Colonic mucosa (tissue), 4 donors: ENCODE measurements around the gene ZFP1. TPM values are rescaled to one million over a fixed set of nuclear protein-coding genes. Genes with fewer than 3 reads are reported as not detected.

Experiments used
- DNase-seq: peaks from one replicate; pipeline ENCODE4 v3.0.0-alpha.2; 2020
- H3K27ac ChIP-seq: fragments of 200-600 bp; one replicate; pipeline ENCODE4 v1.8.0; 2021
- H3K27me3 ChIP-seq: fragments of 200-600 bp; one replicate; pipeline ENCODE4 v1.8.0; 2021
- H3K36me3 ChIP-seq: fragments of 200-600 bp; one replicate; pipeline ENCODE4 v1.8.0; 2021
- H3K4me1 ChIP-seq: fragments of 200-600 bp; one replicate; pipeline ENCODE4 v1.8.0; 2021; ENCODE audit warnings: mild to moderate bottlenecking
- H3K4me3 ChIP-seq: fragments of 200-600 bp; one replicate; pipeline ENCODE4 v1.8.0; 2021
- H3K9ac ChIP-seq, 2 donors: one replicate each; pipeline ENCODE4 v1.7.0; 2013; ENCODE audit warnings: control low read depth in 2 of 2, low read depth in 2 of 2, low read length in 2 of 2
- H3K9me3 ChIP-seq: fragments of 200-600 bp; one replicate; pipeline ENCODE4 v1.8.0; 2021
- intact Hi-C: fragments of 100-400 bp; cut with DNase I; formaldehyde crosslinking; loops from one replicate; pipeline ENCODE4 v1.14.1; 2022
- total RNA-seq, 2 donors: library from RNA; stranded (reverse); fragmentation: NEBNext Ultra II Directional in 1 of 2; extraction: Animal tissue kit (Norgen Biotek cat#: 25700) in 1 of 2; gene quantifications; one replicate each; pipeline ENCODE4 v1.2.1, GENCODE V29; 2021
- TF ChIP-seq, protein P1 (sequence below): fragments of 200-600 bp; IDR thresholded peaks from one replicate; pipeline ENCODE4 v1.8.0; 2022; ENCODE audit warnings: antibody characterized with exemption, mild to moderate bottlenecking
- donor health status: healthy.
- donor health status: DM: no; HTN: no; CAD: no.
- donor health status: DM: no; HTN: no; CAD: no.

The ZFP1 gene
- total RNA-seq, 2 donors from 2014 or later = 4.3 to 9.9 TPM

DNA sequence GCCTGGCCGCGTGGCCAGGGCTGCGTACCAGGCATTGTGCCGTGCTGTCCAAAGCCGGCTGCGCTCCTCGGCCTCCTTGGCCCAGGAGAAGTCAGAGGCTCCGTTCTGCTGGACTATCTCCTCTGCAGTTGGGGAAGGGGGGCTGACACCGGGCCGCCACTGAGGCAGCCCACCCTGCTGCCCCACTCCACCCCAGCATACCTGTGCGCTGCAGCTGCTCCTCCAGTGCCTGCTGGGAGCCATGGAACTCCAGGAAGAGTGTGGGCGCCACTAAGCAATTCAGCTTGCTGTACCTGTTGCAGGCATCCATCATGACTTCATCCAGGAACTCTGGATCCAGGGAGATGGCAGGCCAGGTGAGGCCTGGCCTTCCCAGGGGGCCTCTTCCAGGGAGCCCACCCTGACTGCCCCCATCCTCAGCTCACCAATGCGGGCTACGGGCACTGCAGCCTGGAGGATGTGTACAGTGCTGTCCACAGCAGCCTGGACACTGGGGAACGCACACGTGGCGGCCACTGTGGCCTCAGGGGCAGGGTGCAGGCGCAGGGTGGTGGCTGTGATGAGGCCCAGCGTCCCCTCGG is 34.7 kb upstream of the ZFP1 start:
- DNase-seq = no peak
- TF ChIP-seq, protein P1, sequence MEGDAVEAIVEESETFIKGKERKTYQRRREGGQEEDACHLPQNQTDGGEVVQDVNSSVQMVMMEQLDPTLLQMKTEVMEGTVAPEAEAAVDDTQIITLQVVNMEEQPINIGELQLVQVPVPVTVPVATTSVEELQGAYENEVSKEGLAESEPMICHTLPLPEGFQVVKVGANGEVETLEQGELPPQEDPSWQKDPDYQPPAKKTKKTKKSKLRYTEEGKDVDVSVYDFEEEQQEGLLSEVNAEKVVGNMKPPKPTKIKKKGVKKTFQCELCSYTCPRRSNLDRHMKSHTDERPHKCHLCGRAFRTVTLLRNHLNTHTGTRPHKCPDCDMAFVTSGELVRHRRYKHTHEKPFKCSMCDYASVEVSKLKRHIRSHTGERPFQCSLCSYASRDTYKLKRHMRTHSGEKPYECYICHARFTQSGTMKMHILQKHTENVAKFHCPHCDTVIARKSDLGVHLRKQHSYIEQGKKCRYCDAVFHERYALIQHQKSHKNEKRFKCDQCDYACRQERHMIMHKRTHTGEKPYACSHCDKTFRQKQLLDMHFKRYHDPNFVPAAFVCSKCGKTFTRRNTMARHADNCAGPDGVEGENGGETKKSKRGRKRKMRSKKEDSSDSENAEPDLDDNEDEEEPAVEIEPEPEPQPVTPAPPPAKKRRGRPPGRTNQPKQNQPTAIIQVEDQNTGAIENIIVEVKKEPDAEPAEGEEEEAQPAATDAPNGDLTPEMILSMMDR = no peak
- Histone ChIP-seq H3K4me1 (peaks cover 22% of the 10 kb centered on the region), H3K9ac (no peak overlapping the region), H3K27me3 (no peaks in the 10 kb centered on the region), H3K27ac (no peak overlapping the region), H3K4me3 (no peak overlapping the region), H3K9me3 (no peaks in the 10 kb centered on the region), H3K36me3 (no peaks in the 10 kb centered on the region)
- intact Hi-C loops = no loop called here

DNA sequence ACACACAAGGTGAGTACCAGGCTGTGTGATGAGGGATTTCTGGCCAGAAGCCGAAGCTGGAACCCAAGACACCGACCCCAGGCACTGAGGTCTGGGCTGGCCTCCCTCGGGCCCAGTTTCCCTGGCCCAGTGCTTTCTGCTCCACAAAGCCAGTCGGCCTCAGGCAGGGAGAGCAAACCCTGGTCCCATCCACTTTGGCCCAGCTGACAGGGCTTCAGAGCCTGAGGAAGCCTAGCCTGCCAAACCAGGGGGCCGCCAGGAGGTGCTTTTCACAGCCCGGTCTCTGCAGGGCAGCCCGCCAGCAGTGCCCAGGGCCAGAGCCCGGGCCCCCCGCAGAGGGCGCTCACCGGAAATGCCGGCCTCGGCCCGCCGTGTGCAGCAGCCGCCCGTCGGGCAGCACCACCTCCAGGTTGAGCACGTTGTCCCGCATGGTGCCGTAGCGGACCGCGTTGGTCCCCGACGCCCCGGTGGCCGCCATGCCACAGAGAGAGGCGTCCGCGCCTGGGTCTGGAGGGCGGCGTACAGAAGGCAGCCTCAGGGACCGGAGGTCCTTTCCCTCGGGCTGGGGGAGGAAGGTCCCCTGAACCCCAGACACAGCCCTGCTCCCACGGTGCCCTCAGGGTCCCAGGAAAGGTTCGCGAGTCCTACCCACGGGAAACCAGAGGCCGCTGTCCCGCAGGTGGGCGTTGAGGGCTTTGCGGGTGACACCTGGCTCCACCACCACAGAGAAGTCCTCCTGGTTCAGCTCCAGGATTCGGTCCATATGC is 34.0 kb upstream of the ZFP1 start:
- intact Hi-C loops = no loop called here
- Histone ChIP-seq H3K9ac (no peak overlapping the region), H3K4me1 (peaks cover 18% of the 10 kb centered on the region), H3K36me3 (no peaks in the 10 kb centered on the region), H3K9me3 (no peaks in the 10 kb centered on the region), H3K4me3 (no peak overlapping the region), H3K27ac (no peak overlapping the region), H3K27me3 (no peaks in the 10 kb centered on the region)
- TF ChIP-seq, protein P1 = no peak
- no peak for DNase-seq

DNA sequence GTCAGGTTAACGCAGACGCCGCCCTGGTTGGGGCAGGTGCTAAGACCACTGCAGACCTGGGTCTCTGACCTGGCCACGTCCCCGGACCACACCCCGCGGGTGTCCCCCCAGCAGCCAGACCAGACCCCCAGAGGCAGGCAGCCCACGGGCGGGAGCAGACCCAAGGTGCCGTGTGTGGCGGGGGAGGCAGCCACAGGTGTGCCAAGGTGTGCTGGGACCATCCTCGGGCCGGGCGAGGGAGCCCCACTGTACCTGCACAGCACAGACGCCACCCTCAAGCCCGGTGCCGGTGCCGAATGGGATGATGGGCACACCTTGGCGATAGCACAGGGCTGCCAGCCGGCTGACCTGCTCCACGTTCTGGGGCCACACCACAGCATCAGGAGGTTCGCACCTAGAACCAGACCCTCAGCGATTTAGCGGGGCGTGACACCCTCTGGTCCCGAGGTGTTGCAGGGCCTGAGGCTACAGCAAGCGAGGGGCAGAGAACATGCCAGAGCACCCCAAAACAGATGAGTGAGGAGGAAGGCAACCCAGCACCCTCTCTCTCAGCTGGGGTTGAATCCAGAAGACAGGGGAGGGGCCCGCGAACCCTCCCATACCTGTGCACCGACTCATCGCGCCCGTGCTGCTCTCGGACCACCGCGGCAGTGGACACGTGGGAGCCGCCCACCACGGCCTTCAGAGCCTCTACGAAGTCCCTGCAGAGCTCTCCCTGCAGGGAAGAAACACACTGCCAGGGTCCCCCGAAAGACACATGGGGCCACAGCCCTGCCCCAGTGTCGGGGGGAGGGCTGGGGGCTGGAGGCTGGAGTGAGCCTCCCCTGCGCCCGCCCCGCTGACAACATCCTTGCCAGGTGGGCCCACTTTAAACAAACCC is 33.1 kb upstream of the ZFP1 start:
- H3K4me1 ChIP-seq = peaks cover 10% of the 10 kb centered on the region
- TF ChIP-seq, protein P1 = no peak
- intact Hi-C loops = no loop called here
- no peaks in the 10 kb centered on the region for H3K36me3 ChIP-seq
- no peaks in the 10 kb centered on the region for H3K27me3 ChIP-seq
- no peak for DNase-seq
- peak overlapping the region in 1 of 2 donors; percentile 24 for H3K9ac ChIP-seq
- peak overlapping the region; percentile 50 for H3K4me3 ChIP-seq
- H3K27ac ChIP-seq = no peak overlapping the region
- no peaks in the 10 kb centered on the region for H3K9me3 ChIP-seq

DNA sequence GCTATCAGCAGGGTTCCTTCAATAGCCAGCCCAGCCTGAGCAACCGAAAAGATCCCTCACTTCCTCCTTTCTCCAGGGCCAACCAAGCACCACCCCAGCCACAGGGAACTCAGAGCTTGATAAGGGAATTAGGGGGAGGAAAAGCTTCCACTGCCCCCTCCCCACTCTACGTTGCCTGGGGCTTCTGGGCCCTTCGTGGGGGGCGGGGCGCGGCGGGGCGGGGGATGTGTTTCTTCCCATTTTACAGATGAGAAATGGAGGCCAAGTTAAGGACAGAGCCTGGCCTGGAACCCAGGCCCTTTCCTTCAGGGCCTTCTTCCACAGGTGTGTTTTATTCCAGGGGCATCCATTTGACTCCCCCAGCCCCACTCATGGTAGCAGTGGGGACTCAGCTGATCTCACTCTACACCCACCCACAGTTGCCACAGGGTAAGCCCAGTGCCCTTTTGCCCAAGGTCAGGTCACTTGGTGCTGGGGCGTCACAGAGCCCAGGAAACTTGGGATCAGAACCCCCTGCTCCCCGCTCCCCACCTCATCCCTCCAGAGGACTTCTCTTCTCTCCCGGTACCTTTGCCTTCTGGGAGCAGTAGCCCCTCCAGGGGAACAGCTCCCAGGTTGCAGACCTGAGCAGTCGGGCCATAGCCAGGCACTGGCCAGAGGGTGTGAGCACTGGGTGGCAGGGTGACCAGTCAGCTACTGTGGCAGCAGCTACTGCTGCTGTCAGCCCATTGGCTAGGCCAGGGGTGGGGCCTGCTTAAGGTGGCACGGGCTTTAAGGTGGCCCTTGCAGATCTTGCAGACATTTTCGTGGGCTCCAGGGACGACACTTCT is 32.0 kb upstream of the ZFP1 start, which contains the start of gene LDHD:
LDHD (minus strand) TSS at position 700 of the 830 bp plus-strand sequence; CDS start at position 640, 60 bp downstream.
- H3K4me1 ChIP-seq = no peaks in the 10 kb centered on the region

More for the DNA sequence above, 32.0 kb upstream of the ZFP1 start, which contains the start of gene LDHD:
- TF ChIP-seq, protein P1 = no peak
- Histone ChIP-seq H3K27ac (peak within 1 kb of the TSS; percentile 47), H3K9ac (peak within 1 kb of the TSS; percentile 60 to 64), H3K4me3 (peak within 1 kb of the TSS; percentile 50), H3K9me3 (no peaks in the 10 kb centered on the region), H3K27me3 (no peaks in the 10 kb centered on the region), H3K36me3 (no peaks in the 10 kb centered on the region)
- peak; percentile 83 for DNase-seq
- intact Hi-C loops = no loop called here
